ENCODE data around the gene RNASEH2B.

DNA sequence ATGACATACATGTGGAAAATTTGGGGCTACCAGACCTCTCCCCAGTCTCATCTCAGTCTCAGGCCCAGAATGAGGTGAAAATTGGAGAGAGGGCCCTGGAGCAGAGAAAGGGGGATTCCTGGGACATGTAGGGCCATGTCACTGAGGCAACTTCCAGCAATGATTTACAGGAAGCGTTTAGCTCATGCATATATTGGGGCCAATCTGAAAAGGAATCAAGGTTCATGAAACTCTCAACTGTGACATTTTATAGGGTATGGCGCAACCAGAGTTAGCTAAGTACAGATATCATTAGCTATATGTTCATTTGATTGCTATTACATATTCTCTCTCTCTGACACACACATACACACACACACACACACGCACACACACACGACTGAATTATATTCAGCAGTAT lies 86.3 kb downstream of the RNASEH2B start:
- TF ChIP-seq, protein P1, sequence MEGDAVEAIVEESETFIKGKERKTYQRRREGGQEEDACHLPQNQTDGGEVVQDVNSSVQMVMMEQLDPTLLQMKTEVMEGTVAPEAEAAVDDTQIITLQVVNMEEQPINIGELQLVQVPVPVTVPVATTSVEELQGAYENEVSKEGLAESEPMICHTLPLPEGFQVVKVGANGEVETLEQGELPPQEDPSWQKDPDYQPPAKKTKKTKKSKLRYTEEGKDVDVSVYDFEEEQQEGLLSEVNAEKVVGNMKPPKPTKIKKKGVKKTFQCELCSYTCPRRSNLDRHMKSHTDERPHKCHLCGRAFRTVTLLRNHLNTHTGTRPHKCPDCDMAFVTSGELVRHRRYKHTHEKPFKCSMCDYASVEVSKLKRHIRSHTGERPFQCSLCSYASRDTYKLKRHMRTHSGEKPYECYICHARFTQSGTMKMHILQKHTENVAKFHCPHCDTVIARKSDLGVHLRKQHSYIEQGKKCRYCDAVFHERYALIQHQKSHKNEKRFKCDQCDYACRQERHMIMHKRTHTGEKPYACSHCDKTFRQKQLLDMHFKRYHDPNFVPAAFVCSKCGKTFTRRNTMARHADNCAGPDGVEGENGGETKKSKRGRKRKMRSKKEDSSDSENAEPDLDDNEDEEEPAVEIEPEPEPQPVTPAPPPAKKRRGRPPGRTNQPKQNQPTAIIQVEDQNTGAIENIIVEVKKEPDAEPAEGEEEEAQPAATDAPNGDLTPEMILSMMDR (IDR thresholded peaks at IDR 0.05; ENCODE audit: insufficient read depth, low read depth, low read length), result no peak
- no peak for TF ChIP-seq EZH2 (IDR thresholded peaks at IDR 0.05; ENCODE audit: insufficient read depth, low read length)
